GM08714 (cell line): ENCODE data around the gene HSD17B12.

Experiments
- H3K4me3 ChIP-seq: fragments of 200-500 bp; sonication (Bioruptor generic); 2 replicates; pipeline ENCODE4 v1.5.1; 2014; ENCODE audit warnings: mild to moderate bottlenecking, low read length, inconsistent platforms
- ZNF274 ChIP-seq: IDR thresholded peaks from 2 replicates; pipeline ENCODE4 v1.6.1; 2012; ENCODE audit warnings: mild to moderate bottlenecking, low read depth, low read length

Gene HSD17B12

DNA sequence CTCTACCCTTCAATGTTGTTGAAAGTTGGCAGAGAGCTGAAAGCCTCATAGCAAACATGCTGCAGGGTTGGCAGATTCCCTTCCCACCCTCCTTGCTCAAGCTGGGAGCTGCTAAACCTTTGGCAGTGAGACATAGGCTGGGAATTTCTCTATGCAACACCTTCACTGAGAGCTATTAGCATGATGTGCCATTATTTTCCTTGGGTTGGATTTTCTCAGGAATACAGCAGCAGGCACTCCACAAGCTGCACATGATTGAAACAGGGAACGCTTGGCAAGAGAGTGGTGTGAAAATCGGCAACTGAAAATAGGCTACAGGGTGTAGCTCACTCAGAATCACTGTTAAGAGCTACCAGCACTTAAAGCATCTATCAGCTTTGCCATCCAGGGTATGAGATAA is 190.5 kb downstream of the HSD17B12 start:
- no peak for TF ChIP-seq ZNF274

DNA sequence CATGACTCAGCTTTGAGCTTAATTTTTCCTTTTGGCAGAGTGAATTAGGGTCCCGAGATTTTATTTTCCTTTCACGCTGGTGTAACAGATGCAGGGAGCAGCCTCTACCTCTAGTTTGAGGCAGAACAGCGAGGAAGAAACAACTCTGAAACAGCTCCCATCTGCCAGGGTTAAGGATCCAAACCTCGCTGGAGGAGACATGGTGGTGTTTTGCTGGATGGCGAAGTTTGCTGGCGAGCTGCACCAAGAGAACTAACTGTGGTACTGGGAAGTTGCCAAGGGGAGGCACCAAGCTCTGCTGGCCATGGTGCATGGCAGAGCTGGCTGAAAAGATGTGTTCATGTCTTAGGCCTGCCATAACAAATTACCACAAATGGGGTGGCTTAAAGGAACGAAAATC is 192.5 kb downstream of the HSD17B12 start:
- no peak for TF ChIP-seq ZNF274
- H3K4me3 ChIP-seq: no peak overlapping the region

More for the DNA sequence above, 190.5 kb downstream of the HSD17B12 start:
- no peak overlapping the region for H3K4me3 ChIP-seq

- H3K4me3 ChIP-seq: no peak overlapping the region
- no peak for TF ChIP-seq ZNF274
These were observed 193.5 kb downstream of the HSD17B12 start for GRCh38 chr11:43874078-43874477.

- TF ChIP-seq ZNF274: no peak
- no peak overlapping the region for H3K4me3 ChIP-seq
These were observed 194.2 kb downstream of the HSD17B12 start for GRCh38 chr11:43874738-43875137.

- peak overlapping the region; percentile 80; the same call in 1 of the 2 replicates for H3K4me3 ChIP-seq
These were observed 199.5 kb downstream of the HSD17B12 start for GRCh38 chr11:43879789-43880639.

DNA sequence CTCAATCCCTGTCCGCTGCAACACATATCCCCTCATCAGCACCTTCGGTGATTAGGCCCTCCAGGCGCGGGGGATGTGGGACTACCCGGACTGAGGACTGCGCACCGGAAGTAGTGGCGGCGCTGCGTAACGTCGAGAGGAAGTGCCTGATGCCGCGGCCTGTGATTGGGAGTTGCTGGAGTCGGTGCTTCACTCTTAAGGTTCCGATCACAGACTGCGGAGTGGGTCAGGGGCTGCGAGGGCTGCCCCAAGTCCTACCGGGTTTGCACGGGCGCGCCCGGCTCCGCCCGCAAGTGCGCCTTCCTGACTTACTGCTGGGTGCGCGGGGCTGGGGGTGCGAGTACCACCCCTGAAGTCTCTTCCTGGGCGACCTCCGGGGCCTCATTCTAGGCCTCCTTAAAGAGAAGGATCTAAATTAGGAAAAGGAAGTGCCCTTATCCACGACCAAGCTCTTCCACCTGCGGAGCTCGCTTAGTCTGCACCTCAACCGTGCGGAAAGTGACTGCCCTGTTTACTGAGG is 200.2 kb downstream of the HSD17B12 start, which contains the start of gene ALKBH3:
Gene ALKBH3, plus strand, starts transcription at position 192 of the 520 bp plus-strand sequence. CDS start 1,822 bp downstream, outside the sequence.
- no peak for TF ChIP-seq ZNF274
- H3K4me3 ChIP-seq: peak within 1 kb of the TSS; percentile 97

More at GRCh38 chr11:43879789-43880639, 199.5 kb downstream of the HSD17B12 start:
- TF ChIP-seq ZNF274: no peak

DNA sequence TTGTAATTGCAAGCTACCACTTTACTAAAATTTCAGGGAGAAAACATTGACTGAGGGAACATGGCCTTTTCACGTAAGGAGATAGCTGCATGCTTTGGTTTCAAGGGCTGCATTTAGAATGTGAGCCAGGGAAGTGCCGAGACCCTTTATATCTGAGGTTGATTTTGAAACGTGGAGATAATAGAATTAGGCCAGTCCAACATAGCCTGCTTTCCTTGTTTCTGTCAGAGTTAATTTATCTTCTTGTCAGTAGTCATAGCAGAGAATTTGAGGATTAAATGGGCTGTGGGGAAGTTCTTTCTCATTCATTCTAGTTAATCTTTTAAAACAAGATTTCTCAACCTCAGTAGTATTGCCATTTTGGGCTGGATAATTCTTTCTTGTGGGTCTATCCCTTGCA is 212.3 kb downstream of the HSD17B12 start:
- no peak overlapping the region for H3K4me3 ChIP-seq
- no peak for TF ChIP-seq ZNF274

- no peak overlapping the region for H3K4me3 ChIP-seq
- TF ChIP-seq ZNF274: no peak
These were observed 214.0 kb downstream of the HSD17B12 start for GRCh38 chr11:43894546-43894945.

DNA sequence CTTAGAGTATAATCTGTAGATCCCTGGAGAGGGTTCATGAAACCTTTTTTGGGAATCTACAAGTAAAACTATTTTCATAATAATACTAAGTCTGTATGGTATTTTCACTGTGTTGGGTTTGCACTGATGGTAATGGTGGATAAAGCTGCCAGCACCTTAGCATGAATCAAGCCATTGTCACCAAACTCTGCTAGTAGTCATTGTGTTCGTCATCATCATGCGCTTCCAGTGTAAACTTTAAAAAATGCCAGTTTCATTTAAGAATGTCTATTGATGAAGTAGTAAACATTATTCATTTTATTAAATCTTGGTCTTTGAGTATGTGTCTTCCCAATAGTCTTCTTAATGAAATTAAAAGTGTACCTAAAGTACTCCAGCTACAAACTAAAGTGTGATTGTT is 215.1 kb downstream of the HSD17B12 start:
- no peak for TF ChIP-seq ZNF274
- H3K4me3 ChIP-seq: no peak overlapping the region

GRCh38 chr11:43898574-43898973 is 218.0 kb downstream of the HSD17B12 start:
- no peak for TF ChIP-seq ZNF274
- no peak overlapping the region for H3K4me3 ChIP-seq

DNA sequence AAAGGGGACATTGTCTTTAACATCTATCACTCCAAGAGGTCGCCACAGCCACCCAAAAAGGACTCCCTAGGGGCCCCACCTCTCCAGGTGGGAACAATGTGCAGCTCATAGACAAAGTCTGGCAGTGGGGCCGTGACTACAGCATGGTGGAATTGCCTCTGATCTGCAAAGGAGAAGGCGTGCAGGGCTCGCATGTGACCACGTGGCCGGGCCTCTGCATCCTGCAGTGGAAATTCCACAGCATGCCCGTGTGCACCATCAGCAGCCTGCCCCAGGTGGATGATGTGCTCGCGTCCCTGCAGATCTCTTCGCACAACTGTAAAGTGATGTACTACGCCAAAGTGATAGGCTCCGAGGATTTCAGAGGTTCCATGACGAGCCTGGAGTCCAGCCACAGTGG is 218.6 kb downstream of the HSD17B12 start:
- H3K4me3 ChIP-seq: no peak overlapping the region
- no peak for TF ChIP-seq ZNF274

GRCh38 chr11:43901551-43901950 is 221.0 kb downstream of the HSD17B12 start:
- TF ChIP-seq ZNF274: no peak
- no peak overlapping the region for H3K4me3 ChIP-seq

GRCh38 chr11:43903078-43903477 is 222.5 kb downstream of the HSD17B12 start:
- no peak overlapping the region for H3K4me3 ChIP-seq
- TF ChIP-seq ZNF274: no peak

- no peak overlapping the region for H3K4me3 ChIP-seq
- no peak for TF ChIP-seq ZNF274
These were observed 223.4 kb downstream of the HSD17B12 start for GRCh38 chr11:43903969-43904368.
